ENCODE measurements around the gene PTGER1.

Gene PTGER1

GRCh38 chr19:14497228-14497921 is 22.2 kb upstream of the PTGER1 start:
- no peak for DNase-seq

- no peak for DNase-seq
Observed at GRCh38 chr19:14496834-14497227, 21.7 kb upstream of the PTGER1 start.

- peak; percentile 97 to 99 for DNase-seq
Observed at GRCh38 chr19:14496029-14496833, 21.1 kb upstream of the PTGER1 start, which contains the start of gene GIPC1. Gene GIPC1 (minus strand): TSS chr19:14496127. CDS start chr19:14482976, 13,151 bp downstream.

- DNase-seq, result no peak
Observed at GRCh38 chr19:14495672-14496028, 20.5 kb upstream of the PTGER1 start.

GRCh38 chr19:14494910-14495671 is 19.9 kb upstream of the PTGER1 start:
- no peak for DNase-seq

GRCh38 chr19:14494411-14494810 is 19.3 kb upstream of the PTGER1 start:
- no peak for DNase-seq

- DNase-seq, result no peak
Observed at GRCh38 chr19:14492756-14493337, 17.7 kb upstream of the PTGER1 start.

GRCh38 chr19:14487370-14488125 is 12.4 kb upstream of the PTGER1 start:
- DNase-seq, result no peak

GRCh38 chr19:14482172-14482941 is 7.2 kb upstream of the PTGER1 start:
- no peak for DNase-seq

- no peak for DNase-seq
Observed at GRCh38 chr19:14480700-14481079, 5.5 kb upstream of the PTGER1 start.

- DNase-seq, result no peak
Observed at GRCh38 chr19:14479975-14480699, 5.0 kb upstream of the PTGER1 start.

GRCh38 chr19:14479309-14479974 is 4.3 kb upstream of the PTGER1 start:
- DNase-seq, result no peak

- no peak for DNase-seq
Observed at GRCh38 chr19:14478113-14478545, 3.0 kb upstream of the PTGER1 start.

- no peak for DNase-seq
Observed at GRCh38 chr19:14477418-14478112, 2.4 kb upstream of the PTGER1 start.

- DNase-seq, result no peak
Observed at GRCh38 chr19:14476673-14477401, 1.7 kb upstream of the PTGER1 start.

- no peak for DNase-seq
Observed at GRCh38 chr19:14476327-14476672, 1.1 kb upstream of the PTGER1 start.

- no peak for DNase-seq
Observed at GRCh38 chr19:14474827-14475226, 327 bp downstream of the PTGER1 start.

GRCh38 chr19:14473978-14474578 is 1.1 kb downstream of the PTGER1 start:
- DNase-seq, result no peak

Data from NCI-H446 (cell line).